HG02973 (cell line): ENCODE data around the gene UNC5B.

Experiments used
- ATAC-seq: cut with Tn5 transposase; IDR thresholded peaks from one replicate; pipeline ENCODE4 v1.9.1; 2021; ENCODE audit warnings: moderate library complexity; ENCODE audit not compliant: unreplicated experiment

UNC5B gene

GRCh38 chr10:71338728-71339495 lies 126.5 kb downstream of the UNC5B start:
- no peak for ATAC-seq

GRCh38 chr10:71339796-71340589 lies 127.6 kb downstream of the UNC5B start:
- no peak for ATAC-seq

GRCh38 chr10:71342573-71343391 lies 130.4 kb downstream of the UNC5B start:
- ATAC-seq = no peak

GRCh38 chr10:71343392-71343773 lies 131.0 kb downstream of the UNC5B start:
- no peak for ATAC-seq

- ATAC-seq = no peak
Measured at GRCh38 chr10:71344154-71344925, 132.0 kb downstream of the UNC5B start.

GRCh38 chr10:71344993-71345480 lies 132.7 kb downstream of the UNC5B start:
- ATAC-seq = no peak

- ATAC-seq = no peak
Measured at GRCh38 chr10:71345694-71346093, 133.3 kb downstream of the UNC5B start.

GRCh38 chr10:71346731-71347130 lies 134.4 kb downstream of the UNC5B start:
- no peak for ATAC-seq

- no peak for ATAC-seq
Measured at GRCh38 chr10:71347587-71348395, 135.4 kb downstream of the UNC5B start.

- ATAC-seq = no peak
Measured at GRCh38 chr10:71348850-71349249, 136.5 kb downstream of the UNC5B start.

- ATAC-seq = no peak
Measured at GRCh38 chr10:71349406-71349805, 137.0 kb downstream of the UNC5B start.

- no peak for ATAC-seq
Measured at GRCh38 chr10:71351087-71351486, 138.7 kb downstream of the UNC5B start.

- ATAC-seq = no peak
Measured at GRCh38 chr10:71351628-71352319, 139.4 kb downstream of the UNC5B start.
